D341Med (cell line): Measurements from ENCODE around the gene OR10A3.
"Not testable (repeated sequence)": the region's sequence is repeated elsewhere in the genome, so short reads cannot be mapped to it uniquely, and the experiment has no call there.

Experiments used
- DNase-seq: peaks from one replicate; pipeline ENCODE4 v3.0.0; 2012; ENCODE audit warnings: low spot score

Gene OR10A3, protein sequence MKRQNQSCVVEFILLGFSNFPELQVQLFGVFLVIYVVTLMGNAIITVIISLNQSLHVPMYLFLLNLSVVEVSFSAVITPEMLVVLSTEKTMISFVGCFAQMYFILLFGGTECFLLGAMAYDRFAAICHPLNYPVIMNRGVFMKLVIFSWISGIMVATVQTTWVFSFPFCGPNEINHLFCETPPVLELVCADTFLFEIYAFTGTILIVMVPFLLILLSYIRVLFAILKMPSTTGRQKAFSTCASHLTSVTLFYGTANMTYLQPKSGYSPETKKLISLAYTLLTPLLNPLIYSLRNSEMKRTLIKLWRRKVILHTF

DNA sequence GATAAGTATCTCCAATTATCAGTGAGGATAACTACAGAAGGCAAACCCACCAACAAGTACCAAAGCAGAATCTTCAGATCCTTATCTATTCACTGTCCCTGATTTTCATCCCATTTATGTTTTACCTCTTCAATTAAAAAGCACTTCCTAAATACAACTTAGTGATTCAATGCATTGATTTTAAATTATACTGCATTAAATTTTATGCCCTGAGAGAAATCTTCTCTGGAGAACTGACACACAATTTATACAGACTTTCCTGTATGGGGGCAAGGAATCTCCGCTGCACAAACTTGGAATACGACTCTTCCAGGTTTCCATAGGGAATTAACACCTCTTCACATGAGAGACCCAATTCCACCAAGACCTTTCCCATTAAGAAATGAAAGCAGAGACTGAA lies at the start of gene OR10A3:
Gene OR10A3, minus strand, starts transcription at position 101 of the 400 bp plus-strand sequence. CDS start 2,188 bp downstream, outside the sequence.
- DNase-seq = no peak

DNA sequence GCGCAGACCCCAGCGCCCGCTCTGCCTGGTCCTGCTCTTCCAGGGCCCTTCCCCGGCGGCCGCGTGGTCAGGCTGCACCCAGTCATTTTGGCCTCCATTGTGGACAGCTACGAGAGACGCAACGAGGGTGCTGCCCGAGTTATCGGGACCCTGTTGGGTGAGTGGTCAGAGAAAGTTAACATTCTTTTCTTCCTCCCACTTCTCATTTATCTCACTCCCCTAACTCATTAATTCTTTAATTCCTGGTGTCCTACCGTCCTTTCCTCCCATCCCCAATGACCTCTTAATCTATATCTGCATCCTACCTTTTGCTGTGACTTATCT lies 46.0 kb upstream of the OR10A3 start:
- DNase-seq = not testable (repeated sequence)

DNA sequence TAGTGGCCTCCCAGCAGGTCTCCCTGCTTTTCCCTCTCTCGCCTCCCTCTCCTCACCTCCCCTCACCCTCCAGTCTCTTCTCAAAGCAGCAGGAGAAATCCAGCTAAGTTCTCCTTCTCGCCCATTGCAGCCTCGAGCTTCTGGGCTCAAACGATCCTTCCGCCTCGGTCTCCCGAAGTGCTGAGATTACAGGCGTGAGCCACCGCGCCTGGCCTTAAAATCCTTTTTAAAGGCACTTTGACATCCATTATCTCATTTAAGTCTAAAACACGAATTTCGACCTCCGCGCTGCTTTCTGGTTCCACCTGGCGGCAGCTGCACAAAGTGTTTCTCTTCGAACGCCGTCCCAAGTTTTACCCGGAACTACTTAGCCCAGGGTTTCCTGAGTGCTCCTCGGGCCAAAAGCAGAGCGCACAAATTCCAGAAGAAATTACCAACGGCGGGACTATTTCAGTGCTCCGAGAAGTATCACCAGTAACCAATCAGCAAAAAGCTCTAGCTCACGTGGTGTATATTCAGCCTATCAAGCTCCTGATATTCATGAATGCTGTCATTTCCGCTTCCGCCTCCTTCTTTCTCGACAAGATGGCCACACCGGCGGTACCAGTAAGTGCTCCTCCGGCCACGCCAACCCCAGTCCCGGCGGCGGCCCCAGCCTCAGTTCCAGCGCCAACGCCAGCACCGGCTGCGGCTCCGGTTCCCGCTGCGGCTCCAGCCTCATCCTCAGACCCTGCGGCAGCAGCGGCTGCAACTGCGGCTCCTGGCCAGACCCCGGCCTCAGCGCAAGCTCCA lies 45.5 kb upstream of the OR10A3 start, which contains the start of gene EIF3F:
Gene EIF3F, plus strand, starts transcription at position 570 of the 792 bp plus-strand sequence. Its CDS starts 16 bp downstream, at position 586.
- peak; percentile 86 for DNase-seq

DNA sequence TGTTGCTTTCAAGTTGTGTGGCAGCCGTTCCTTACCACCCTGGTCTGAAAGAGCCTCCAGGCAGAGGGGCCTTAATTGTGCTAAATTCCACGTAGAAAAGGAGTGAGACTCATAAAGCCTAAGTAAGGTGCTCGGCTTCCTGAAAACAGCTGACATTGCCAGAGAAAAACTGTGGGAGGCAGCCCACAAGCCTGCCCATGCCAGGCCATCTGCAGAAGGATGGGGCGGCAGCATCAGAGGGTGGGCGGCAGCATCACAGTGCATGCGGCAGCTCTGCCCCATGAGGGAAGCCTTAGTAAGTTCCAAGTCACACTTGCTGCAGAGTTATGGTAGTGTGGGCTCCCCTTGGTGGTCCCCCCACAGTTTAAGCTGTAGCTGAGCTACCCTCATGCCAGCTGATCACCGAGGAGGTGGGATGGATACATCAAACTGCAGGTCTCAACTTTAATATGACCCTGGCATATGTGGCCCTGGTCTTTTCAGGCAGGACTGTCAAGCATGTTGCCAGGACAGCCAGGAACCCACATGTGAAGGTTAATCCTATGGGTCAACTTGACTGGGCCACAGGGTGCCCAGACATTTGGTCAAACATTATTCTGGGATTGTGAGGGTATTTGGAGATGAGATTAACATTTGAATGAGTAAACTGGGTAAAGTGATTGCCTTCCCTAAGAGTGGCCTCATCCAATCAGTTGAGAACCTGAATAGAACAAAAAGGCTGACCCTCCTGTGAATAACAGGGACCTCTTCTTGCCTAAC lies 42.5 kb upstream of the OR10A3 start:
- DNase-seq = no peak

DNA sequence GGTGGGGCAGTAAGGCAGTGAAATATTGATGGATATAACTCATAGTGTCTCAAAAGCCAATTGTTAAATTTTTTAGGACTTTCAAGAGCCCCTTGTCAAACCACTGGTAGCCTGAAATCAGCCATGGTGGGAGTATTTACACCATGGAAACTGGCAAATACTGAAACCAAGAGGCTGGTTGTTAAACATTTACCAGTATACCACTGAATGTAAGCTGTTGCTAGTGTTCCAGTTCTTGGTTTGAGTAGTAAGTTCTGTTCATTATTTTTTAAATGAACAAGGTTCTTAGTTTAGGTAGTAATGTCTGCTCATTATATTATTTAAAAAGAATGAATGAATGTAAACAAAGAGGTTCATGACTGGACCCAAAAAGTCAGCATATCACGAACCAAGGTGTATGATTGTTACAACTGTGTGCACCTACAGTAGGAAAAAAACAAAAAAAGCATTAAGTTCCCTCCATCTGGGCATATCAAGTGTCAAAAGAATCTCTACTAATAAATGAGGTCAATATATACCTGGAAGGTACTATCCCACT lies 41.1 kb upstream of the OR10A3 start:
- no peak for DNase-seq

DNA sequence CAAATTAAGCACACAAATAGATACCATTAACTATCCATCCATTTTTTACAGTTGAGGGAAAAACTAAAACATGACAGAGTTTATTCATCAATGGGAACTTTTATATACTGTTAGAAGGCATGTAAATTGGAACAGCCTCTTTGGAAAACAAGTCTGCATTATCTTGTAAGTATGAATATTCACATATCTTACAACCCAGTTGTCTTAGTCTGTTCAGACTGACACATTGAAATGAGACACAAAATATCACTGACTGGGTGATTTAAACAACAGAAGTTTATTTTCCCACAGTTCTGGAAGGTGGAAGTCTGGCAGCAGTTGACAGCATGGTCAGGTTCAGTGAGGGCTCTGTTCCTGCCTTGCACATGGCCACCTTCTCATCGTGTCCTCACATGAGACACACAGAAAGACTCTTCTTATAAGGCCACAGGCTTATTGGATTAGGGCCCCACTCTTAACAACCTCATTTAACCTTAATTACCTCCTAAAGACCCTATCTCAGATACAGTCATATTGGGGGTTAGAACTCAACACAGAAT lies 40.2 kb upstream of the OR10A3 start:
- no peak for DNase-seq

DNA sequence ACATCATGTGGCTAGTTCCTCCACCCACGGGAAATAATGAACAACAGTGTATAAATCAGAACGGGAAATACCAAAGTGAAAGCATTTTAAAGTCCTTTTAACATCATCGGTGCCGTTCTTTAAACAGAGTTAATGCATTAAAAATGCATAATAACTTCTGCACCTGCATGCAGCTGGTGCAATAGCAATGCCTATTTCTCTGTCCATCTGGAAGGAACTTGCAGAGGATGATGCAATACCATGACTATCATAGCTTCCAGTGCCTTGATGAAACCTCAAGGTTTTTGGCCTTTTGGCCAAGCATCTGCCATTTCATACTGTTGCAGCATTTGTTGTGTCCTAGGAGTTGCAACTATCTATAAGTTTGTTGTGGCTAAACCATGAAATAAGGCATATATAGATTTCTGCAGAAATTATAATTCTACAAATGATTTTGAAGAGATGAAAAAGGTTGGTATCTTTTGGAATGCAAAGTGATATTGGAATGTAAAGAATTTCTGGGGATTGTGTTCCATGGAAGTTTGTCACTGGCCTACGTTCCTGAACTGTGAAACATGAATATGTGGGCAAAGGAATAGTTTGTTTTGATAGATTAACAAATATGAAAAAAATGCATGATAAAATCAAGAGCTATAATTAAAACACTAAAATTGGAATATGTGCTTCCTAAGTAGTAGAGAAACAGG lies 35.9 kb upstream of the OR10A3 start:
- DNase-seq = no peak

DNA sequence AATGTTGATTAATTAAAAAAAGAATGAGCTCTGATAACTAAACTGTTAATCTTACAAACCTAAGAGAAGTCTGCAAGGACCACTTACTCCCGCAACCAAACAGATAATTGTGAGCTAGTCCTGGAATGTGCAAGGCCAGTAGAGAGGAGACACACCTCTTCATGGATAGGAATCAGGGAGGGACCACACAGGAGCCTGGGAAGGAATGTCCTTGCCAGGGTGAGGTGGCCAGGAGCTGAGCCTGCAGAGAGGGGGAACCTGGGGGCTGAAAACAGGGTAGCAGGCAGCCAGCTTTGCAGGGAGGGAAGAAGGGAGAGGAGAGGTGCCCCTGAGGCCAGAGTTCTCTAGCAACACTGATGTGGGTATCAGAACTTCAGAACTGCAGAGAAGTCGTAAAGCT lies 33.2 kb upstream of the OR10A3 start:
- no peak for DNase-seq

DNA sequence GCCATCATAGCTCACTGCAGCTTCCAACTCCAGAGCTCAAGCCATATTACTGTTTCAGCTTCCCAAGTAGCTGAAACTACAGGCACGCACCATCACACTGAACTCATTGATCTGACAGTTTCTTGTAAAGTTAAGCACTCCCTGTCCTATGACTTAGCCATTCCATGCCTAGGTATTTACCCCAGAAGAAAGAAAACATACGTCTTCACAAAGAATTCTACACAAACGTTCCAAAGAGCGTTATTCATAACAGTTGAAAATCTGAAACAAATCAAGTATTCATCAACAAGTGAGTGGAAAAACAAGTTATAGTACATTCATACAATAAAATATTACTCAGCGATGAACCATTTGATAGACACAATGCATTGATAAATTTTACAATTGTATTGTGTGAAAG lies 31.5 kb upstream of the OR10A3 start:
- DNase-seq = no peak

DNA sequence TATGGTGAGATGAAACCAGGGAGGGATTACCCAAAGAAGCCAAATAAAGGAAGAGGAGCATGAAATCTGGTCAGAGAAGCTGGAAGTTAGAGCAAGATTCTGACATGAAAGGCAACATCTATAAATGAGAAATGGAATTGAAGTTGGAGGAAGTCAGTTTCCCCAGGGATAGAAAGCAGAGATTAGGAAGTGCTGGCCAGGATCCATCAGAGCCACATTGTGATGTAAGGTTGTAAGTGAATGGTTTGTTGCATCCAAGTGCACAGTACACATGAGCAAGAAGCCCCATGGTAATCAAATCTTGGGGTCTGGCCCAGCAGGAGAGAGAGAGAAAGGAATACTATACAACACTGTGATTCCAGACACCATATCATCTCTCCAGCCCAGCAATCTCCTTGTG lies 30.3 kb upstream of the OR10A3 start:
- no peak for DNase-seq

DNA sequence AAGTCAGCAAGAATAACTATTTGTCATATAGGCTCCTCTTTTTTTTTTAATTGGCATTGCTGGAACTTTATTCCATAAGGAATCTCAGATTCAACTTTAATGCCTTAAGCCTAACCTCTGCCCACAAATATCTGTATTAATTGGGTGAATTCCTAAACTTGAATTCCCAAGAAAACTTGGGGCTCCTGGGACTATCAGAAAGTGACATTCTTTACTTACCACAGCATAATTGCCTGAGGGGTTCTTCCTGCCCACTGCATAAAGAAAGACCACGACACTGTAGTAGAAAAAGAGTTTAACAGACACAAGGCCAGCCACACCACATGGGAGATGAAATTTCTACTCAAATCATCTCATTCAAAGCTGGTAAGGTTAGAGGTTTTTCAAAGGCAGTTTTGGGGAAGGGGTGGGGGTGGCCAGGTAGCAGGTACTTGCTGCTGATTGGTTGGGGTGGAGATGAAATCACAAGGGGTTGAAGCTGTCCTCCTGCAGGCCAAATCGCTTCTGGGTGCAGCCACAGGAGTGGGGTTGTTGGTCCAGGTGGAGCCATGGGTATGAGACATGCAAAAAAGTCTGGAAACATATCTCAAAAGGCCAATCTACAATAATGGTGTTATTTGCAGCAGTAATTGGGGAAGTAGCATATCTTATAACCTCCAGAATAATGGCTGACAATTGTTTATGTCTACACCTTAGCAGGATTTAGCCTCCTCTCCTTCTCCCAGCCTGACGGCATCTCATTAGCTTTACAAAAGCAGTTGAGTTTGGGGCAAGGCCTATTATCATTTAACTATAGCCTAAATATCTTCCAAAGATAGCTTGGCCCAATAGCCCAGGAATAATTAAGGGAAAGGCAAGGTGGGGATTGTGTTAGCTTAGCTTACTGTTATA lies 28.5 kb upstream of the OR10A3 start:
- DNase-seq = no peak

DNA sequence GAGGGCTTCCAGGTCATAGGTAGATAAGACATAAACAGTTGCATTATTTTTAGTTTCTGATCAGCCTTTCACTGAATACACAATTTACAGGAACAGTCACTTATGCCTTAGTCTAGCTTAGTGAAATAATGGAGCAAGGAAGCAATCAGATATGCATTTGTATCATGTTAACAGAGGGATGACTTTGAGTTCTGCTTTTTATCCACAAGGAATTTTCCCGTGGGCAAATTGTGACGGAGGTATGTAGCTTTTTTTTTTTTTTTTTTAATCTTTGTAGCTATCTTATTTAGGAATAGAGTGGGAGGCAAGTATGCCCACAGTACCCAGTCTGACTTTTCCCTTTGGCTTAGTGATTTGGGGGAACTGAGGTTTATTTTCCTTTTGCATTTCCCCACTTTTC lies 27.2 kb upstream of the OR10A3 start:
- no peak for DNase-seq

DNA sequence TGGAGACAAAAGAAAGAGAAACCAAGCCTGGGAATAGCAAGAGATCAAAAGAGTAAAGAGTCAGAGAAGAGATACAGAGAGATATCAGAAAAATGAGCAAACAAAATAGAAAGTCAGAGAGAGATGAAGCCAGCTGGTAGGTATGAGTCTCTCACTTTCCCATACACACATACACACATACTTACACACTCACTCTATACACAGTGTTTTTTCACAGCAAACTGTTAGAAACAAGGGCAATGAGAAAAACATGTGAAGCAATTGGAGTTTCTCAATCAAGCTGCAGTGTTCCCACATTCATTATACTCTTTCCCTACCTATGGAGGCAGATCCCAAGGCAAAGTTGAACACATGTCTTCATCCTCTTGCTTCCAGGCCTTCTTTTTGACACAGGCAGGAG lies 26.3 kb upstream of the OR10A3 start:
- no peak for DNase-seq

DNA sequence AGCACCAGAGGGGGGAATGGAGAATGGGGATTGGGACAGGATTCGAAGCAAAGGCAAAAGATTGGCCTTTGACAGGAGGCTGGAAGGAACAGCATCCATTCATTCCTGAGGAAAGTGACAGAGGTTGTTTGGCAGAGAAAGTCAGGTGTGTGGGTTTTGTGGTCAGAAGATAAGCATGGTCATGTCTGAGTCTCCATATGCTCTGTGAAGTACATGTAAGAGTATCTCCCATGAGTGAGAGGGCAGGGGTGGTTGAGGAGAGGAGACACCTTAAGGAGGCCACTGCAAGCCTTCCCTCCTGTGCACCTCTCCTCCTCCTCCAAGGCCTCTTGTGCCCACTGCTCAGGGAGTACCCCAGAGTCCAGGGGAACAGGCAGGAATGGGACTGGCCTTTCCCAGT lies 25.6 kb upstream of the OR10A3 start:
- no peak for DNase-seq

DNA sequence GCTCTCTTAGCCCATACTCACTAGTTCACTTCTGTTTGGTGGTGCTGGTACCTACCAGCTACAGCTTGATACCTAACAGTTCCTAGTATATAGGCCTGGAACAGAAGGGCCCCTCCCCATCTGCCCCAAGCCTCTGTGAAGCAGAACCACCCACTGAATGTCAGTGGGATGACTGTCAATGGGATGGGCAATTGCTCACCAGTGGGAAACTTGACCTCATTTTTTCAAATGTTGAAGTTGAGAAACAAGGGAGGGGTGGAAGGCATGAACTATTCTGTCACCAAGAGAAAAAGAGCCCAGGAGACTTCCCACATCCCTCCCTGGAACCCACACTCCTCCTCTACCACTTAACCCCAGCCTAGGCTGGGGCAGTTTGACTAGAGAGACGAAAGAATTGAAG lies 23.9 kb upstream of the OR10A3 start, which contains the start of gene NLRP10:
Gene NLRP10, minus strand, starts transcription at position 62 of the 400 bp plus-strand sequence. CDS start 1,952 bp downstream, outside the sequence.
- no peak for DNase-seq

DNA sequence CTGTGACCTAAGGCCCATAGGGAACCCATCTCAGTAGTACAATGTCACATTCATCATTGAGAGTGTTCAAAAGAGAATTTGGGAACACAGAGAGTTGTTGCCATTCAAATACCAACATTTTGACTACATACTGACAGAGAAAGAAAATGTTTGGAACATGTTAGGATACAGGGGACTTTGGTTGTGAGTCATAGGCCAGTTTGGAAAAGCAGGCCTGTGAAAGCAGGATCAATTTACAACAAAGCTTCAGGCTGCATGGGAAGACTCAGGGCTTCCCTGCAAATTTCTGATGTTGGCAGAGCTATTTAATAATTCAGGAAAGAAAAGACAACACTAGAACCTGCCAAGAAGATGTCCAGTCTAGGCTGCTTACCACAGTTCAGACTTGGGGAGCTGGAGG lies 23.4 kb upstream of the OR10A3 start:
- DNase-seq = no peak

DNA sequence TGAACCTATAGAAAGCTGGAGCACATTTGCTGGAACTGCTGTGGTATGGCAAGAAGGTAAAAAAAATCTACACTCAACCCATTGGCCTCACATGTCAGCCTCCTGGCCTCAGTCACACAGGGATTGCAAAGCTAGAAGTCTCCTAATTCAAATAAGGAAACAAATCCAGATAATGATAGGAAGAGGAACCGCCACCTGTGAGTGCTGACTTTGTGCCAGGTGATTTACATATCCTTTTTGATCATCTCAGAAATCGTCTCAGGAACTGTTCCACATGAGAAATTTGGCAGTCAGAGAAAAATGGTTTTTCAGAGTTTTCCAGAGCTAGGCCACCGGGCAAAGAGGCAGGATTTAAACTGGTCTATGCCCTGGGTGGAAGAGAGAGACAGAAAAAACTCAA lies 22.8 kb upstream of the OR10A3 start:
- DNase-seq = no peak

DNA sequence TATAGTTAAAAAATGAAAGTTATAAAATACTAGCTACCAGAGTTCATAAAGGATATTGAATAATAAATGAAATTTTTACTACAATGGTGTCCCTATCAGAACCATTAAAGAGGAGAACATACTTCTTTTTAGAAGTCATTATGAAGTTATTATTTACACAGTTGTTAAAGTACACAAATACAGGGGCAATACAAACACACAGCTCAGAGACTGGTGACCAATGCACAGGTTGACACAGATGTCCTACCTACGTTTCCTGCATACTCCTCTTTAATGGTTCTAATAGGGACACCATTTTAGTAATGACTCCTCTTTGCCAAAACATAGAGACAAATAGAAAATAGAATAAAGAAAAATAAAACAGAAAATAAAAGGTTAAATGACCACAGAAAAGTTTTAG lies 13.7 kb upstream of the OR10A3 start:
- DNase-seq = no peak

DNA sequence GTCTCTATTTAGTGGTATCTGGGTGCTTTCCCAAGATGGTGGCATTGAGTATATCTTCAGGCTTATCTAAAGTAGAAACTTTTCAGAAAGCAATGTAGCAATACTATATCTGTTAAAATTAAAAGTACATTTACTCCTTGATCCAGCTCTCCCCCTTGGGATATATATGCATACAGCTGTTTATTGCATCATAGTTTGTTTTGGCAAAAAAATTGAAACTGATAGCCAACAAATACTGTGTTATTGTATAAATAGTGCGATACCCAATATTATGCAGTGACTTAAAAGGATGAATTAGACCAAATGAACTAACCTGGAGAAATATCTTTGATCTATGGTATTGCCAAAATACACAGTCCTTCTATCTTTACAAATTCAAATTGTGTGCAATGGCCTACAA lies 8.4 kb upstream of the OR10A3 start:
- DNase-seq = no peak

DNA sequence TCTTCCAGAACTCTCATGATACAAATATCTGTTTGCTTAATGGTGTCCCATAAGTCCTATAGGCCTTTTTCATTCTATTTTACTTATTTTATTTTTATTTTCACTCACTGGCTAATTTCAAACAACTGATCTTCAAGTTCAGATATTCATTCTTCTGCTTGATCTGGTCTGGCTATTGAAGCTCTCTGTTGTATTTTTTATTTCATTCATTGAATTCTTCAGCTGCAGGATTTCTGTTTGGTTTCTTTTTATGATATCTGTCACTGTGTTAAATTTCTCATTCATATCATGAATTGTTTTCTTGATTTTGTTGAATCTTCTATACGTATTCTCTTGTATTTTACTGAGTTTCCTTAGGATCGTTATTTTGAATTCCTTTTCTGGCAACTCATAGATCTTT lies 2.6 kb upstream of the OR10A3 start:
- DNase-seq = no peak

DNA sequence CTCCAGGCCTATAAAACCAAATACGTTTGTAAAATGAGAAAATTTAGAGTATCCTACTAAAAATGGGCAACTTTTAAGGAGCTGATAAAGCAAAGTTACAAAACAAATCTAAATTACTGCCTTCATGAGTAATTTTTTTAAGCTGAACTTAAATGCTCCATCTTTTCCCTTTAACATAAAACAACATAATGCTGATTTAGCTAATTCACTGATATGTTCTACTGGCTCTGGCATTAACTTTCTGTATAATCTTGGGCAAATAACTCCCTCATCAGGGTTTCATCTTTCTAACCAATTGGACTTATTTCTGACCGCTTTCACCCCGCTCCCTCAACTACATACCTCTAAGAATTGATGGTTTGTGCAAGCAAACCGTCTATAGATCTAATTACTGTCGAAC lies 362 bp downstream of the OR10A3 start:
- DNase-seq = no peak
